Non-pigmented ciliary epithelial cell (primary cell): ENCODE data around the gene ADGRG3.

ENCODE experiments used
- DNase-seq: peaks from one replicate; pipeline ENCODE4 v3.0.0-alpha.2; 2010; ENCODE audit warnings: low read depth

The ADGRG3 gene

DNA sequence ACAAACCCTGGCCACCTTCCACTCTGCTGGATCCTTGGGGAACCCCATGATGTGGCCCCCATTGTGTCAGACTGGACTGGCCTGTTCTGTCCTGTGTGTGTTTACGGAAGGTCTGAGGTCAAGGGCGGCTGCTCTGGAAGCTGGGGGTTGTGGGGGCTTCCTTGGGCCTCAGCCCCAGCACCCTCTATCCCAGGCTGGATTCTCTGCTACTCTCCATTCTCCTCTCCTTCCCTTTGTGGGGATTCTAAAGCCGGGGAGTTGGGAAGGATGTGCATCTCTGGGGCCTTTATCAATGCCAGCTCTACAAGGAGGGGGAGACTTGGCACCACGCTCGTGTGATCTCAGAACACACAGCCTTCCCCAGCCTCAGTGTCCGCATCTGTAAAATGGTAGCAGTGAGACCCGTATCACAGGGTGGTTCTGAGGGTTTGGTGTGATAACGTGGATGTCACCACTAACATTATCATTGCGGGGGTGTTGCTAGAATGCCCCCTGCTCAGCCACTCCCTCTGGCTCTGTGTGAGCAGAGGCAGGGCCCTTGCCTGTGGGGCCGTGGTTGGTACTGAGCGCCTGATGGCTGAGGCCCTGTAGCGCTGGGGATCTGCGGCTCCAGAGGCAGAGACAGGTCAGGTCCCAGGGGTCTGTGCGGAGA, 21.6 kb upstream of the ADGRG3 start:
- DNase-seq, result no peak

GRCh38 chr16:57647136-57647875, 20.8 kb upstream of the ADGRG3 start:
- DNase-seq, result no peak

DNA sequence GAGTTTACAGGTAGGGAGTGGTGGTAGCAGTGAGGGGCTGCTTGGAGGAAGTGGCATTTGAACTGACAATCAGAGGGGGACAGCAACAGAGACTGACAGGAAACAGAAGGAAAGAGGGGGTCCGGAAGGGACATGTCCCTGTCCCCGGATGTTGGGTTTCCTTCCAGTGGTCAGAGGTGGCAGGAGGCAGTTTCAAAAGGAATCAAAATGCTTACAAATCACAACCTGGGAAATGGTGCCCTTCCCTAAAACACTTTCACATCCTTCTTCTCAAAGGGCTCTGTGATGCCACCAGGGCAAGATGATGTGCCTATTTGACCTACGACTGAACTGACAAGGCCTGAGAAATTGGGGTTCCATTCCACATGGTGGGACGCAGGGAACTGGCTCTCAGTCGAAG, 20.0 kb upstream of the ADGRG3 start:
- no peak for DNase-seq

DNA sequence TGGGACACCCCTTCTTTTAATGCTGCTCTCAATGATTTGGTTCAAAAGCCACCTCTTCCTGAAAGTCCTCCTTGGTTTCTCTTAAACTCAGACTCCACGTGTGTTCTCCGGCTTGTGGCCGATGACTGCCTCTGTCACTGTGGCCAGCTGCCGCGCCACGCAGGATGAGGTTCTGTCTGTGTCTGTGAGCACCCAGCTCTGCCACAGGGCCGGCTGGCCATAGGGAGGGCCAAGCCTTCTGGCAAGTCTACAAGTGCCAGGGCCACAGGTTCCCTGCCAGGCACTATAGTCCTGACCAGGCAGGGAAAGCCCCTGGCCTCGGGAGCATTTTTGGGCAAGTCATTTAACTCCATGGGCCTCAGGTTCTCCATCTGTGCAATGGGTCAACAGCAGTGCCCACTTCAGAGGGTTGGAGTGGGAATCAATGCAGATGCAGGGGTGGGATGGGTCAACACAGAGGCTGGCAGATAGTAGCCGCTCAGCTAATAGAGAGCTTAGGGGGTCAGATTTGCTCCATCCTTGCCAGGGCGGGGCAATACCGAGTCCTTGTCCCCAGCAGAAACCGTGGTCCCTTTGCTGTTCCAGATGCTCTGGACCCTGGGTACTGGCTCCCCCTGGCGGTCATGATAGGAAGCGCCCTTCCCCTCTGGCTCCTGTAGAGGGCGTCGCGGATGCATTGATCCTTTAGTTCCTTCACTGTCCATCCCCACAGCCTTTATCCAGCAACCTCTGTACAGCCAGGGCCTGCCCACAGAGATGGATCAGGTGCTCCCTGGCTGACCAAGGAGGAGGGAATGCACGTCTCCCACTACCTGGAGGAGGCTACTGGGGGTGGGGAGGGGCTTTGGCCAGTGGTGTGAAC, 19.3 kb upstream of the ADGRG3 start:
- DNase-seq, result no peak

GRCh38 chr16:57649443-57649751, 18.7 kb upstream of the ADGRG3 start:
- no peak for DNase-seq

DNA sequence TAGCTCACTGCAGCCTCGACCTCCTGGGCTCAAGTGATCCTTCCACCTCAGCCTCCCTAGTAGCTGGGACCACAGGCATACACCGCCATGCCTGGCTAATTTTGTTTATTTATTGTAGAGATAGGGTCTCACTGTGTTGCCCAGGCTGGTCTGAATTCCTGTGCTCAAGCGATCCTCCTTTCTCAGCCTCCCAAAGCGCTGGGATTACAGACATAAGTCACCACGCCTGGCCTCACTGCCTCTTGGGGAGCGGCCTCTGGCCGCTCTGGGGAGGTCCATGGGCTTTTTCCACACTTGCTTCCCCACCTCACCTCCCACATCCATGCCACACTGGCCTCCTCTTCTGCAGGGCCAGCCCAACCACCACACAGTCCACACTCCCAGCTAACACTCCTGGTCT, 18.3 kb upstream of the ADGRG3 start:
- no peak for DNase-seq

DNA sequence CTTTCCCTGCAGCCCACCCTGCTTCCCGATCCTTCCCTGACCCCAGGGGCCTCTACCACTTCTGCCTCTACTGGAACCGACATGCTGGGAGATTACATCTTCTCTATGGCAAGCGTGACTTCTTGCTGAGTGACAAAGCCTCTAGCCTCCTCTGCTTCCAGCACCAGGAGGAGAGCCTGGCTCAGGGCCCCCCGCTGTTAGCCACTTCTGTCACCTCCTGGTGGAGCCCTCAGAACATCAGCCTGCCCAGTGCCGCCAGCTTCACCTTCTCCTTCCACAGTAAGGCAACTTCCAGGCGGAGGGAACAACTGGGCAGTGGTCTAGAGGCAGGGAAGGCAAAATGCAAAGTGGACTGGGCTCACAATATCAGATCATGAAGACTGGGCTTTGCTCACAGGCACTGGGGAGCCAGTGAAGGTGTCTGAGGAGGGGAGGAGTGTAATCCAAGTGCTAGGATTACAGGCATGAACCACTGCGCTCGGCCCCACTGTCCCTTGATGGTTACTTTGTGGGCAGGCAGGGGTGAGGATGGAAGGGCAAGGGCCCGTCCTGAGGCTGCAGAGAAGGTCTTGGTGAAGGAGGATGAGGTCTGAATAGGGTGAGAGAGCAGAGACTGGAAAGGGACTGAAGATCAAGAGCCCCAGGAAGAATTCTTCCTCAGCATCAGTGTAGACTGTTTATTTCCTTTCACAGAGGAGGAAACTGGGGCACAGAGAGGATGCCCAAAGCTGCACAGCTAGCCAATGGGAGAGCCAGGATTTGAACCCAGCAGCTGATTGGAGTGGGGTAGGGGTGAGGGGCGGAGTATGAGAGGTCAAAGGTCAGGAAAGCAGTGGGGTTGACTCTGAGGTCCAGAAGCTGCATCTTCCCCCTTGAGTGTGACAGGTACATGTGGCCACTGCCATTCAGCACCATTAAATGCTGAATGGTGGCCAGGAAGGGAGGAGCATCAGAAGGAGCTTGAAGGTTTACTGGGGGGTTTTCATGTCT, 16.5 kb upstream of the ADGRG3 start:
- no peak for DNase-seq

GRCh38 chr16:57652695-57653471, 15.2 kb upstream of the ADGRG3 start:
- no peak for DNase-seq

DNA sequence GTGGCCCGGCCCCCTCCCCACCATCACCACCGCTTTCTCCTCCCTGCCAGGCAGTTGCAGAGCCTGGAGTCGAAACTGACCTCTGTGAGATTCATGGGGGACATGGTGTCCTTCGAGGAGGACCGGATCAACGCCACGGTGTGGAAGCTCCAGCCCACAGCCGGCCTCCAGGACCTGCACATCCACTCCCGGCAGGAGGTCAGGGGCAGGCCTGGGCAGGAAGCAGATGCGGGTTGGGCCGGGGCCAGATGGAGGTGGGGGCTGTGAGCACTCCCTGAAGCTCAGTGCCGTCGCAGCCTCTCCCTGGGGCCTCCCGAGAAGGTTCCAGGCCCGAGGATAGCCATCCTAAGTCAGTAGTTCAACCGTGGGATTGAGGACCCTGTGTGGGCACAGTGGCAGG, 14.2 kb upstream of the ADGRG3 start:
- no peak for DNase-seq

GRCh38 chr16:57656342-57656955, 11.7 kb upstream of the ADGRG3 start:
- DNase-seq, result no peak

GRCh38 chr16:57657228-57657627, 10.9 kb upstream of the ADGRG3 start:
- DNase-seq, result no peak

GRCh38 chr16:57658130-57658877, 9.8 kb upstream of the ADGRG3 start:
- no peak for DNase-seq

- no peak for DNase-seq
Measured at GRCh38 chr16:57658878-57659674, 9.0 kb upstream of the ADGRG3 start.

- DNase-seq, result no peak
Measured at GRCh38 chr16:57660715-57661463, 7.2 kb upstream of the ADGRG3 start.

DNA sequence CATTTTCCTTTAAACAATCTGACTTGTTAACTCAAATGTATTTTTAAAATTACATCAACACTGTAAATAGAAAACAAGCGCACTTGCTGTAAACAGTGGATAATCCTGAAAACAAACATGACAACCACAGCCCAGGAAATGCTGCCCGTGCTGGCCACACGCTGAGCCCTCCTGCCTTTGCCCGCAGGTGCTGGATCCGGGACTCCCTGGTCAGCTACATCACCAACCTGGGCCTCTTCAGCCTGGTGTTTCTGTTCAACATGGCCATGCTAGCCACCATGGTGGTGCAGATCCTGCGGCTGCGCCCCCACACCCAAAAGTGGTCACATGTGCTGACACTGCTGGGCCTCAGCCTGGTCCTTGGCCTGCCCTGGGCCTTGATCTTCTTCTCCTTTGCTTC, 6.6 kb upstream of the ADGRG3 start:
- DNase-seq, result no peak

DNA sequence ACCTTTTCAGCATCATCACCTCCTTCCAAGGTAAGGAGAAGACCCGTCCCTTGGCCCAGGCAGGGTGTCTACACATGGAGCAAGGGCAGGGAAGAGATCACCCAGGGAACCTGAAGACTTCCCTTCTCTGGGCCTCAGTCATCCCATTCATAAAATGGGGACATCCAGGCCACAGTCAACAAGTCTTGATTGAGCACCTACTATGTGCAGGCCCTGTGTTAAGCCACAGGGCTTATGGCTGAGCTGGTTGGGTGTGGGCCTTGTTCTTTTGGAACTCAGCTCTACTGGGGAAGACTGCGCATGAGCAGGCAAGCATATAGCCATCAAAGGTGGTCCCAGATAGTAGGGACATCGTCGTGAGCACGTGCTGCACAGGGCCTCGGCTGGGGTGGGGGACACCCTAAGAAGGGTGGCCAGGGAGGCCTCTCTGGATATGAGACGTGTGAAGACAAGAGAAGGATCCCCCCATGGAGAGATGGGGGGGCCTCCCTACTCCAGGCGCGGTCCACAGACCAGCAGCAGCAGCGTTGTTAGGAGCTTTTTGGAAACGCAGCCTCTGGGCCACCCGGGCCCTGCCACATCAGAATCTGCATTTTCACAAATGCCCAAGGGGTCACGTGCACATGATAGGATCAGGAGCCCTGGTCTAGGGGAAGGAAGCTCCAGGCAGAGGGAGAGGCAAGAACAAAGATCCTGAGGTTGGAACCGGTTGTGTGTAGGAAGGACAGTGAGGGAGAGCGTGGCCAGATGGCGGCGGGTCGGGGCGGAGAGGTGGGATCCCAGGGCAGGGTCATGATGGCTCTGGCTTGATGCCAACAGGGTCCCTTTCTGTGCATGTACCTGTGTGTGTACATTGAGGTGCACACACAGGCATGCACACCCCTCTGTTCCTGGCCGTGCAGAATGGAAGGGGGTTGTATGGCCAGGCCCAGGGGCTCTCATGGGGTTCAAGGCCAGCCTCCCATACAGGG, 5.9 kb upstream of the ADGRG3 start:
- no peak for DNase-seq

DNA sequence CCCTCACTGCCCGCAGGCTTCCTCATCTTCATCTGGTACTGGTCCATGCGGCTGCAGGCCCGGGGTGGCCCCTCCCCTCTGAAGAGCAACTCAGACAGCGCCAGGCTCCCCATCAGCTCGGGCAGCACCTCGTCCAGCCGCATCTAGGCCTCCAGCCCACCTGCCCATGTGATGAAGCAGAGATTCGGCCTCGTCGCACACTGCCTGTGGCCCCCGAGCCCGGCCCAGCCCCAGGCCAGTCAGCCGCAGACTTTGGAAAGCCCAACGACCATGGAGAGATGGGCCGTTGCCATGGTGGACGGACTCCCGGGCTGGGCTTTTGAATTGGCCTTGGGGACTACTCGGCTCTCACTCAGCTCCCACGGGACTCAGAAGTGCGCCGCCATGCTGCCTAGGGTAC, 4.7 kb upstream of the ADGRG3 start:
- no peak for DNase-seq
